Adipose tissue (tissue), 3 donors: Measurements from ENCODE around the gene TAF4. TPM values are rescaled to one million over a fixed set of nuclear protein-coding genes. Genes with fewer than 3 reads are reported as not detected.

ENCODE experiments used
- H3K27ac ChIP-seq: one replicate; pipeline ENCODE4 v1.5.1; 2013; ENCODE audit warnings: low read depth, low read length
- WGBS, 3 donors: extraction: QIAGEN DNeasy Blood & Tissue Kit; methylation state at CpG; one replicate each; pipeline ENCODE4 v1.1.7; 2013; 5-methylcytosine and 5-hydroxymethylcytosine counted together
- polyA plus RNA-seq, 3 donors: library from polyadenylated mRNA; stranded (reverse); fragments of 200-250 nt; gene quantifications; one replicate each; pipeline ENCODE4 v1.2.3, GENCODE V29; 2013
- donor health status: healthy with polysubstance abuse.
- donor health status: Bipolar disorder and iron deficiency.
- donor health status: healthy.

TAF4 gene
- polyA plus RNA-seq, 3 donors, result 4.5 to 5.8 (median 5.0) TPM

GRCh38 chr20:62030357-62030756 is 35.3 kb downstream of the TAF4 start:
- no peak overlapping the region for H3K27ac ChIP-seq
- 88 to 93% (median 90%) methylated on average over 9 of the region's 9 CpGs for WGBS, 3 donors

- no peak overlapping the region for H3K27ac ChIP-seq
- 94 to 96% (median 95%) methylated on average over 19 to 20 of the region's 20 CpGs for WGBS, 3 donors
These were observed 35.7 kb downstream of the TAF4 start for GRCh38 chr20:62029949-62030348.

DNA sequence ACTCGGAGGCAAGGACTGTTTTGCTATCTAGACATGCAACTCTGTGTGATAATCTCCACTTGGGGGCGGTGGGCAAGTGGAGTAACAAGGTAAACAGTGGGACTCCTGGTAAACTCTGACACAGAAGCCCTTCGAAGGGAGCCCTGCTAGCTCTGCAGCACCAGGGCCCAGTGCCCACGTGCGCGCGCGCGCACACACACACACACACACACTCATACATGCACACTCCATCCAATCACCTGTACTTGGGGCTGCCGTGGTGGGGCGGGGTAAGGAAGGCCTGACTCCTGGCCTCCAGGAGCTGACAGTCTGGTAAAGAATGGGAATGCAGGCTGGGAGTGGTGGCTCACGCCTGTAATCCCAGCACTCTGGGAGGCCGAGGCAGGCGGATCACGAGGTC is 36.4 kb downstream of the TAF4 start:
- H3K27ac ChIP-seq, result no peak overlapping the region
- WGBS, 3 donors, result 84 to 90% (median 87%) methylated on average over 15 of the region's 15 CpGs

DNA sequence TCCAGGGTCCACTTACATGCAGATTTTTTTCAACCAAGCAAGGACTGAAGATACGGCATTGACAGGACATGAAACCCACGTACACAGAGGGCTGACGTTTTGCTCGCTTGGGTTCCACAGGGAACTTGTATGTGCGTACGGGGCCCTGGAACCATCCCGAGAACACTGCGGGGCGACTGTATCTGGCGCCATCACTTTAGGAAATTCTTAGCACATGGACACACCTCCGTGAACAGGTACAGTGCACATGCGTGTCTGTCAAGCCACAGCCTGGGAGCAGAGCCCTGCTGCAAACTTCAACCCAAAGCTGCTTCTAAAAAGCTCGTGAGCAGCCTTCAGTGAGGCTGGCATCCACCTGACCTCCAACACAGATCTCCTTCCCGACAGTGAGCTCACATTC is 37.3 kb downstream of the TAF4 start:
- 84 to 94% (median 93%) methylated on average over 14 of the region's 14 CpGs for WGBS, 3 donors
- no peak overlapping the region for H3K27ac ChIP-seq

- 68 to 93% (median 90%) methylated on average over 12 of the region's 12 CpGs for WGBS, 3 donors
- H3K27ac ChIP-seq, result no peak overlapping the region
These were observed 37.9 kb downstream of the TAF4 start for GRCh38 chr20:62027698-62028321.

DNA sequence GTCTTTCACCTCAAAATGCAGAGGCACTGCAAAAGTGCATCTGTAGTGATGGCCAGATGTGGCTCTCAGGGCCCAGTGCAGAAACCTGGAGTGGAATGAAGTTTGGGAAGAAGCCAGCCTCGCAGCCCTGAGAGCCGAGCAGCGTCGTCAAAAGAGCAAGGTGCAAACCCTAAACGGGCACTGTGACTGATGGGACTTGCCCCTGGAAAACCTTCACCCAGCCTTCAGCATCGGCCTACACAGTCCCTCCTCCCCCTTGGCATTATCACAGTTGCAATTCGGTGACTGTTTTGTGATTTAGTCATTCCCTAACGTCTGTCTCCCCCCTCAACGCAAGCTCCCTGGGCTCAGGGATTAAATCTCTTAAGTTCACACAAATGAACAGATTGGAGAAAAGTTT is 38.6 kb downstream of the TAF4 start:
- WGBS, 3 donors, result 42 to 82% (median 76%) methylated on average over 9 of the region's 9 CpGs
- no peak overlapping the region for H3K27ac ChIP-seq

- H3K27ac ChIP-seq, result no peak overlapping the region
- WGBS, 3 donors, result 79 to 89% (median 88%) methylated on average over 11 of the region's 11 CpGs
These were observed 39.2 kb downstream of the TAF4 start for GRCh38 chr20:62026564-62026856.

DNA sequence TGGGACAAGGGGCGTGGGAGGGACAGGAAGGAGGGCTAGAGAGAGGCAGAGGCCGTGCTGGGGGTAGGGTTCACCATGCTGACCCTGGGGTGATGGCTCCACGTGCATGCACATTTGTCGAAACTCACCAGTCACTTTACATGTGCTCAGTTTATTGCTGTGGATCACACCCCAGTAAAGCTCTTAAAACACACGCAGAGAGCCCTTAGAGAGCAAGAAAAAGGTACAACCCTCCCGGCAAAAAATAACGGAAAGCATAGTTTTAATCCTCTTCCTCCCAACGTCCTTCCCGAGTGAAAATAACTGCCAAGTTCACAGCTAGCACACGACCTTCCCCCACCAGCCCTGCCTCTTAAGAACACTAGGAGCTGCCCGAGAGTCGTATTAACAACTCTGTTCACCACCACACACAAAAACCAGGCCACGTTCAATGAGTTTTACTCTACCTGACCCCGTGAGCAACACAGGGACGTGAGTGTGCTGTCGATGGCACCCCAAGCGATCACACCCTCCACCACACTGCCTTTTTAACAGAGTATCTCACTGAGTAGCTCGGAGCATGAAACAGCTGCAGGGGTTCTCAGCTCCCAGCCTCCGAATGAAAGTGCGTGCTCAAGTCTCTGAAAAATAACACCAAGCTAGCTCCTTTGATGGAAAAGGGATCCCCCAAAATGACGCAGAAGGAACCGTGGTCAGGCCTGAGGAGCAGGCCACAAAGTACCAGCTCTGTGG is 39.7 kb downstream of the TAF4 start:
- 20 to 26% (median 22%) methylated on average over 22 of the region's 22 CpGs for whole genome bisulfite sequencing, 3 donors
- H3K27ac ChIP-seq, result no peak overlapping the region

- WGBS, 3 donors, result 36 to 67% (median 47%) methylated on average over 8 of the region's 8 CpGs
- H3K27ac ChIP-seq, result no peak overlapping the region
These were observed 40.3 kb downstream of the TAF4 start for GRCh38 chr20:62025394-62025793.

DNA sequence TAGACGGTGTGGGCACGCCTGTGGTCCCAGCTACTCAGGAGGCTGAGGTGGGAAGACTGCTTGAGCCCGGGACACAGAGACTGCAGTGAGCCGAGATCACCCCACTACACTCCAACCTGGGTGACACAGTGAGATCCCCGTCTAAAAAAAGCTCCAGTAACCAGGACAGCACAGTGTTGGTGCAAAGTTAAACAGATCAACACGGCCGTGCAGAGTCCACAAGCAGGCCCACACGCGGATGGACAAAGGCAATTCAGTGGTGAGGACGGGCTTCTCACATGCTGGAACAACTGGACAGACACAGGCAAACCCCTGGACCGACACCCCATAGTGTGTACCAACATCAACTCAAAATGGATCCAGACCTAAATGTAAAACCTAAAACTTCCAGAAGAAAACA is 41.7 kb downstream of the TAF4 start:
- WGBS, 3 donors, result 89 to 96% (median 94%) methylated on average over 11 of the region's 11 CpGs

DNA sequence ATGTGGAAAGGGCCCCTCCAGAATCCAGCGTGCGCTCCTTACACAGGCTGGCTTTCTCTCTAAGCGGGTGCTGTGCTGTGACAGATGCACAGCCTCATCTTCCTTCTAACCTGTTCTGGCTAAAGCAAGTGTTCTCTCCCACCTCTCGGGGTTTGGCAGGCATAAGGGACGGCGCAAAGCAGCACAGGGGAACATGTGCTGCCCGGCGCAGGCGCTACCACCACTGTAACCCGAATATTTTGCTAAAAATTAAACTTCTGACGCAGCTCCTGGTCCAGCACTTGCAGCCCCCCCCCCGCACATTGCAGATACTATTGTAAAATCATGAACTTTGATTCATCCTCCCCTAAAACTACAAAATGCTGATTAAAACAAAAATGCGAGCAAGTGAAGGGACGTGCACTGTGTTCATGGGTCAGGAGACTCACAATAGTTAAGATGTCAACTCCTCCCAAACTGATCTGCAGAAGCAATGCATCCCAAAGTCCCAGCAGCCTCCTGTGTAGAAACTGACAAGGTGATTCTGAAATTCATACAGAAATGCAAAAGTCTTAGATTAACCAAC is 43.0 kb downstream of the TAF4 start:
- 90 to 95% (median 95%) methylated on average over 14 of the region's 14 CpGs for WGBS, 3 donors
- no peak overlapping the region for H3K27ac ChIP-seq

More for the DNA sequence above, 41.7 kb downstream of the TAF4 start:
- H3K27ac ChIP-seq, result no peak overlapping the region

GRCh38 chr20:62021793-62022385 is 43.8 kb downstream of the TAF4 start:
- H3K27ac ChIP-seq, result no peak overlapping the region
- WGBS, 3 donors, result 81 to 85% (median 83%) methylated on average over 19 of the region's 19 CpGs

GRCh38 chr20:62020935-62021701 is 44.6 kb downstream of the TAF4 start:
- no peak overlapping the region for H3K27ac ChIP-seq
- 57 to 66% (median 61%) methylated on average over 25 of the region's 25 CpGs for WGBS, 3 donors

- H3K27ac ChIP-seq, result no peak overlapping the region
- 58 to 76% (median 75%) methylated on average over 19 of the region's 19 CpGs for WGBS, 3 donors
These were observed 45.7 kb downstream of the TAF4 start for GRCh38 chr20:62019881-62020492.

- H3K27ac ChIP-seq, result no peak overlapping the region
- 50 to 77% (median 69%) methylated on average over 19 of the region's 19 CpGs for WGBS, 3 donors
These were observed 46.4 kb downstream of the TAF4 start for GRCh38 chr20:62019144-62019805.

- H3K27ac ChIP-seq, result no peak overlapping the region
- 87 to 91% (median 88%) methylated on average over 23 of the region's 23 CpGs for WGBS, 3 donors
These were observed 47.1 kb downstream of the TAF4 start for GRCh38 chr20:62018437-62019143.

- WGBS, 3 donors, result 74 to 85% (median 75%) methylated on average over 24 of the region's 24 CpGs
- no peak overlapping the region for H3K27ac ChIP-seq
These were observed 50.0 kb downstream of the TAF4 start for GRCh38 chr20:62015540-62016288.
